ENCODE results near the gene PIAS4. TPM values are rescaled to one million over a fixed set of nuclear protein-coding genes. Genes with fewer than 3 reads are reported as not detected.

Gene PIAS4
- total and polyA plus RNA-seq, 2 of the 13 experiments (the other 11 are each of a cell fraction or from before 2014, with no cell fraction given): 9.0 to 20.1 TPM

GRCh38 chr19:3970808-3971598 lies 36.5 kb upstream of the PIAS4 start, which contains the start of gene DAPK3 (continued):
- TF ChIP-seq ZBTB33 (CRISPR knock-in tag; IDR thresholded peaks at IDR 0.05) (peak; percentile 52), ZNF574 (CRISPR knock-in tag; IDR thresholded peaks at IDR 0.05) (peak; percentile 63; the same call in 1 of the 2 replicates), HIC2 (CRISPR knock-in tag; IDR thresholded peaks at IDR 0.05; ENCODE audit: low read depth) (no peak), SNAPC2 (CRISPR knock-in tag; IDR thresholded peaks at IDR 0.05) (no peak), MYC (CRISPR knock-in tag; IDR thresholded peaks at IDR 0.05; ENCODE audit: borderline replicate concordance) (no peak), FOSL2 (CRISPR knock-in tag; IDR thresholded peaks at IDR 0.05) (peak; percentile 21; the same call in 1 of the 2 replicates), IRX3 (CRISPR knock-in tag; IDR thresholded peaks at IDR 0.05; ENCODE audit: borderline replicate concordance, low read depth) (no peak), MLXIP (CRISPR knock-in tag; IDR thresholded peaks at IDR 0.05; ENCODE audit: borderline replicate concordance) (no peak), ZNF629 (CRISPR knock-in tag; conservative IDR thresholded peaks at IDR 0.05) (no peak), ELK4 (CRISPR knock-in tag; IDR thresholded peaks at IDR 0.05; ENCODE audit: borderline replicate concordance) (no peak), RBM39 (IDR thresholded peaks at IDR 0.05; ENCODE audit: low read depth, low read length, poor library complexity, severe bottlenecking) (no peak), PRMT3 (CRISPR knock-in tag; IDR thresholded peaks at IDR 0.05; ENCODE audit: borderline replicate concordance, low read depth) (no peak), IRF9 (CRISPR knock-in tag; IDR thresholded peaks at IDR 0.05; ENCODE audit: borderline replicate concordance) (0 out of 2 replicates have a peak, but pooled peaks have one; percentile 20), SRF (IDR thresholded peaks at IDR 0.05; ENCODE audit: low read depth, low read length) (peak; percentile 47; the same call in 1 of the 2 replicates), NR2C2 (CRISPR knock-in tag; IDR thresholded peaks at IDR 0.05; ENCODE audit: borderline replicate concordance) (peak; percentile 85)

Data from HepG2 (cell line).